LNCAP (cell line): ENCODE measurements around the gene COL9A2.

ENCODE experiments used
- CTCF ChIP-seq: fragments of 450-650 bp; IDR thresholded peaks from 2 replicates; pipeline ENCODE4 v1.5.1; 2017; ENCODE audit warnings: mild to moderate bottlenecking

Gene COL9A2

DNA sequence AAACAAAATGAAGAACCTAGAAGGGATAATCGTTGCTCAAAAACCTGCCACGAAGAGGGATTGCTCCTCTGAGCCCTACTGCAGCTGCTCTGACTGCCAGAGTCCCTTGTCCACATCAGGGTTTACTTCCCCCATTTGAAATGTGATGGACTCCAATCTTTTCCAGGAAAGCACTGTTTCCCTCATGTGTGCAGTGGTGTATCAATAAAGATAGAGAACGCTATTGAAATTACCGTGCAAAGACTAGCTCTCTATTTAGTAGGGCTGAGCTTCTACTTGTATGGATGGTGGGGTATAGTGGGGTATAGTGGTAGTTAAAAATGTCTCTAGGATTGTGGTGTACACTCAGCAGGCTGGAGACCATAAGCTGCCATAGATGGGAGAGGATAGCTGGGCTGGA, 65.6 kb downstream of the COL9A2 start:
- no peak for TF ChIP-seq CTCF
